GM12878 (cell line): ENCODE results near the gene RNF41. TPM values are rescaled to one million over a fixed set of nuclear protein-coding genes. Genes with fewer than 3 reads are reported as not detected.

ENCODE experiments used
- ATAC-seq: fragments of 200-7000 bp; cut with Tn5 transposase; 3 replicates; pipeline ENCODE4 v1.9.1; 2020; ENCODE audit warnings: mild to moderate bottlenecking, moderate library complexity
- BruUV-seq: library from RNA; stranded (reverse); fragments of 400-500 nt; replicated peaks from 2 replicates; lab custom pipeline; 2021; lab: Mats Ljungman, UMichigan
- CTCF ChIA-PET: fragments of 300-600 bp; sonication (Branson Sonifier 250); formaldehyde crosslinking; extraction: SDS; loops from one replicate; lab custom pipeline; 2021; ENCODE audit warnings: inconsistent platforms; lab: Yijun Ruan, JAX
- POLR2A ChIA-PET: fragments of 350-600 bp; formaldehyde crosslinking; extraction: SDS; loops from one replicate; lab custom pipeline; 2021; ENCODE audit warnings: inconsistent platforms; lab: Charles Lee
- RAD21 ChIA-PET: fragments of 300-600 bp; sonication (Branson Sonifier 250); formaldehyde crosslinking; loops from one replicate; lab custom pipeline; 2023; ENCODE audit warnings: antibody characterized with exemption; ENCODE audit not compliant: unreplicated experiment; lab: Charles Lee
- SMC1A ChIA-PET: fragments of 300-600 bp; sonication (Branson Sonifier 250); formaldehyde crosslinking; loops from one replicate; lab custom pipeline; 2023; ENCODE audit not compliant: unreplicated experiment, uncharacterized antibody; lab: Charles Lee
- DNase-seq: peaks from one replicate; pipeline ENCODE4 v3.0.0-alpha.2; 2011; ENCODE audit warnings: low read depth, low spot score
- FAIRE-seq: peaks from 3 replicates; lab custom pipeline; 2011; peaks lifted over from hg19 to GRCh38; lab: Jason Lieb, UNC
- H2AFZ ChIP-seq: 2 replicates; pipeline ENCODE4 v1.6.0; 2011; ENCODE audit warnings: low read depth, low read length, control low read depth; ENCODE audit not compliant: control insufficient read depth
- H3K27ac ChIP-seq: 2 replicates; pipeline ENCODE4 v1.5.1; 2011; ENCODE audit warnings: control low read depth; ENCODE audit not compliant: control insufficient read depth, insufficient read depth
- H3K27me3 ChIP-seq, 2 experiments: replicated peaks in 1 of 2; 2 replicates each; pipeline versions ENCODE4 v1.6.0 to v1.6.1; 2011; ENCODE audit warnings: low read length in 1 of 2; ENCODE audit not compliant: control insufficient read depth in 2 of 2, insufficient read depth in 2 of 2
- H3K36me3 ChIP-seq, 2 experiments: 2 replicates each; pipeline ENCODE4 v1.5.1; 2011; ENCODE audit warnings: low read length in 1 of 2; ENCODE audit not compliant: control insufficient read depth in 2 of 2, insufficient read depth in 2 of 2
- H3K4me1 ChIP-seq: 2 replicates; pipeline ENCODE4 v1.6.1; 2011; ENCODE audit warnings: mild to moderate bottlenecking, low read length, moderate library complexity, mixed read lengths; ENCODE audit not compliant: control insufficient read depth, insufficient read depth
- H3K4me2 ChIP-seq: 2 replicates; pipeline ENCODE4 v1.6.0; 2011; ENCODE audit warnings: control low read depth; ENCODE audit not compliant: control insufficient read depth, insufficient read depth
- H3K4me3 ChIP-seq: fragments of 200-600 bp; sonication (generic); 2 replicates; pipeline ENCODE4 v1.5.1; 2016
- H3K79me2 ChIP-seq: 2 replicates; pipeline ENCODE4 v1.6.0; 2011; ENCODE audit warnings: low read length; ENCODE audit not compliant: control insufficient read depth, insufficient read depth
- H3K9ac ChIP-seq: 2 replicates; pipeline ENCODE4 v1.8.0; 2011; ENCODE audit warnings: low read length, control low read depth, mixed read lengths; ENCODE audit not compliant: control insufficient read depth, insufficient read depth
- H3K9me3 ChIP-seq: replicated peaks from 3 replicates; pipeline ENCODE4 v1.5.1; 2011; ENCODE audit warnings: mild to moderate bottlenecking, low read length; ENCODE audit not compliant: control insufficient read depth, insufficient read depth
- H4K20me1 ChIP-seq: 2 replicates; pipeline ENCODE4 v1.6.0; 2011; ENCODE audit not compliant: control insufficient read depth, insufficient read depth
- ASH2L ChIP-seq: fragments of 300-600, 200-600 bp; sonication (generic); IDR thresholded peaks from 2 replicates; pipeline ENCODE4 v1.6.1; 2017; ENCODE audit warnings: low read depth, mild to moderate bottlenecking, borderline replicate concordance
- CBFB ChIP-seq: IDR thresholded peaks from 2 replicates; pipeline ENCODE4 v1.6.1; 2016; ENCODE audit warnings: antibody characterized with exemption, low read depth
- CEBPZ ChIP-seq: fragments of 150-350 bp; IDR thresholded peaks from 2 replicates; pipeline ENCODE4 v1.6.1; 2016; ENCODE audit warnings: low read depth, low read length
- NFYB ChIP-seq: IDR thresholded peaks from 2 replicates; pipeline ENCODE4 v1.6.1; 2011; ENCODE audit warnings: low read depth, mild to moderate bottlenecking, low read length, improper control_type of control experiment, moderate library complexity; ENCODE audit not compliant: insufficient read depth
- WGBS: methylation state at CpG from one replicate; pipeline ENCODE4 v1.1.6; 2016; ENCODE audit warnings: low lambda C conversion rate; ENCODE audit not compliant: insufficient replicate concordance, insufficient coverage; ENCODE audit errors: missing lambda C conversion rate; 5-methylcytosine and 5-hydroxymethylcytosine counted together
- in situ Hi-C: fragments of 300-500 bp; cut with MboI; formaldehyde crosslinking; loops from 9 replicates; pipeline ENCODE4 v1.14.3; 2018; ENCODE audit warnings: mixed read lengths
- intact Hi-C: fragments of 100-400 bp; cut with micrococcal nuclease; formaldehyde crosslinking; loops from one replicate; pipeline ENCODE4 v1.14.2; 2022; ENCODE audit not compliant: unreplicated experiment
- polyA plus RNA-seq, 11 experiments: library from polyadenylated mRNA; depleted of rRNA in 4 of 11; unstranded in 6 of 11; stranded (reverse) in 5 of 11; fragments of >200 nt; fragmentation: Nextera tagmentation in 4 of 11; fragmentation: Illumina TruSeq in 1 of 11; extraction: Ambion mirVana in 4 of 11; extraction: Trizol in 1 of 11; gene quantifications; 1 replicate in 1 of 11; 2 replicates in 10 of 11; pipeline versions ENCODE4 v1.2.1 to v1.2.3, GENCODE V29; 2011 to 2016; ENCODE audit warnings: inconsistent platforms in 2 of 11, missing spikeins in 2 of 11, low read depth in 1 of 11
- total RNA-seq, 4 experiments: library from RNA; depleted of rRNA in 3 of 4; stranded (reverse); fragments of >200 nt in 3 of 4; fragmentation: Illumina TruSeq in 1 of 4; extraction: Trizol in 1 of 4; gene quantifications; 2 replicates each; pipeline versions ENCODE4 v1.2.1 to v1.2.3, GENCODE V29; 2013 to 2021
- TF ChIP-seq, protein P1 (sequence below), 3 experiments: IDR thresholded peaks in 2 of 3; conservative IDR thresholded peaks in 1 of 3; 2 replicates each; pipeline ENCODE4 v1.5.1; 2011; ENCODE audit warnings: low read depth in 3 of 3, low read length in 3 of 3, mild to moderate bottlenecking in 3 of 3, control low read depth in 2 of 3, moderate library complexity in 2 of 3, inconsistent platforms in 1 of 3, mixed read lengths in 1 of 3; ENCODE audit not compliant: control insufficient read depth in 2 of 3, insufficient read depth in 1 of 3; ENCODE audit errors: extremely low read depth in 1 of 3
- TF ChIP-seq, protein P2 (sequence below): IDR thresholded peaks from 2 replicates; pipeline ENCODE4 v1.6.1; 2011; ENCODE audit warnings: borderline replicate concordance, low read depth, mild to moderate bottlenecking, moderate library complexity, low read length; ENCODE audit not compliant: insufficient read depth, poor library complexity, severe bottlenecking

RNF41 gene
- total and polyA plus RNA-seq, 10 of the 15 experiments (the other 5 are each of a cell fraction or from before 2014, with no cell fraction given) = 11.1 to 47.8 (median 30.6) TPM

DNA sequence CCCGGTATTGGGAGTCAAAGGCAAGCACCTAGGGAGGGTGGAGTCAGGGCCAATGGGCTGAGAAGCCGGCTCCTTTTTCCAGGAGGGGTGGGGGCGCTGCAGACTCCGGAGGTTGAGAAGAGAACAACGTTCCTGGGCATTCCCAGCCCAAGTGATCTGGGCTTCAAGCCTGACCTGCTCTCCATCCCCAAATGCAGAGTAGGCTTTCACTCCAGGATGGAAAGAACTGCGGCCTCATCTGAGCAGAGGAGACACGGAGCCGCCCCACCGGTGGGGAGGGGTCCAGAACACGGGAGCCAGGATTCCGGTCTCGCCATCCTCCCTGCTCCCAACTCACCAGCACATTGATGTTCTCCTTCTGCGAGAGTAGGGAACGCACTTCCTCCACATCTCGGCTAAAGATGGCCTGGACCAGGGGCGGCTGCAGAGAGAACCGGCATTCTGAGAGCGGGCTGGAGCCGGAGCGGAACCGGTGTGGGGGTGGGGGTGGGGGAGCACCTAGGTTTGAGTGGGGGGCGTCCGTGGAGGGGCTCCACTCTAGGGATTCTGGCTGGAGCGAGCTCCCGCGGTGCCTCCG lies 35.9 kb upstream of the RNF41 start:
- ChIA-PET SMC1A (interaction anchor here (1.4 to 1.5 kb wide), 3 partner anchors 36 to 207 kb away, joined by 5 read pairs; partner anchors contain the start of gene RNF41), POLR2A (interaction anchor here (0.5 to 1.7 kb wide), 7 partner anchors 18 to 129 kb away, joined by 3 to 8 read pairs (median 3); partner anchors contain the start of genes ESYT1, MYL6B and RNF41), CTCF (interaction anchor here (0.7 to 3.5 kb wide), 24 partner anchors 8 to 299 kb away, joined by 3 to 25 read pairs (median 4); partner anchors contain the start of genes COQ10A, IL23A, RNF41 and SMARCC2), RAD21 (interaction anchor here (0.7 to 2.8 kb wide), 8 partner anchors 31 to 207 kb away, joined by 3 to 12 read pairs (median 5); partner anchors contain the start of genes CNPY2, CS, RNF41 and SMARCC2)
- H3K9ac ChIP-seq = peak overlapping the region; percentile 80
- peak overlapping the region; percentile 91 for H3K4me2 ChIP-seq
- TF ChIP-seq ASH2L = no peak
- TF ChIP-seq, protein P1, sequence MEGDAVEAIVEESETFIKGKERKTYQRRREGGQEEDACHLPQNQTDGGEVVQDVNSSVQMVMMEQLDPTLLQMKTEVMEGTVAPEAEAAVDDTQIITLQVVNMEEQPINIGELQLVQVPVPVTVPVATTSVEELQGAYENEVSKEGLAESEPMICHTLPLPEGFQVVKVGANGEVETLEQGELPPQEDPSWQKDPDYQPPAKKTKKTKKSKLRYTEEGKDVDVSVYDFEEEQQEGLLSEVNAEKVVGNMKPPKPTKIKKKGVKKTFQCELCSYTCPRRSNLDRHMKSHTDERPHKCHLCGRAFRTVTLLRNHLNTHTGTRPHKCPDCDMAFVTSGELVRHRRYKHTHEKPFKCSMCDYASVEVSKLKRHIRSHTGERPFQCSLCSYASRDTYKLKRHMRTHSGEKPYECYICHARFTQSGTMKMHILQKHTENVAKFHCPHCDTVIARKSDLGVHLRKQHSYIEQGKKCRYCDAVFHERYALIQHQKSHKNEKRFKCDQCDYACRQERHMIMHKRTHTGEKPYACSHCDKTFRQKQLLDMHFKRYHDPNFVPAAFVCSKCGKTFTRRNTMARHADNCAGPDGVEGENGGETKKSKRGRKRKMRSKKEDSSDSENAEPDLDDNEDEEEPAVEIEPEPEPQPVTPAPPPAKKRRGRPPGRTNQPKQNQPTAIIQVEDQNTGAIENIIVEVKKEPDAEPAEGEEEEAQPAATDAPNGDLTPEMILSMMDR (IDR thresholded peaks at IDR 0.05 in 2 of 3, conservative IDR thresholded peaks at IDR 0.05 in 1 of 3; ENCODE audit: control insufficient read depth in 2 of 3, extremely low read depth in 1 of 3, insufficient read depth in 1 of 3, low read depth in 3 of 3, low read length in 3 of 3) = 0 out of 6 replicates have a peak, but pooled peaks of 1 of the 3 experiments have one; percentile 4
- no peak for TF ChIP-seq CEBPZ
- no peak for TF ChIP-seq NFYB
- TF ChIP-seq, protein P2, sequence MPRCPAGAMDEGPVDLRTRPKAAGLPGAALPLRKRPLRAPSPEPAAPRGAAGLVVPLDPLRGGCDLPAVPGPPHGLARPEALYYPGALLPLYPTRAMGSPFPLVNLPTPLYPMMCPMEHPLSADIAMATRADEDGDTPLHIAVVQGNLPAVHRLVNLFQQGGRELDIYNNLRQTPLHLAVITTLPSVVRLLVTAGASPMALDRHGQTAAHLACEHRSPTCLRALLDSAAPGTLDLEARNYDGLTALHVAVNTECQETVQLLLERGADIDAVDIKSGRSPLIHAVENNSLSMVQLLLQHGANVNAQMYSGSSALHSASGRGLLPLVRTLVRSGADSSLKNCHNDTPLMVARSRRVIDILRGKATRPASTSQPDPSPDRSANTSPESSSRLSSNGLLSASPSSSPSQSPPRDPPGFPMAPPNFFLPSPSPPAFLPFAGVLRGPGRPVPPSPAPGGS = no peak
- no peak for TF ChIP-seq CBFB
- FAIRE-seq = no peak
- 3% methylated on average over 25 of the region's 27 CpGs for WGBS
- H3K27ac ChIP-seq = peak overlapping the region; percentile 73
- in situ Hi-C loops (no loop called here), intact Hi-C loops (loop anchor here (1.0 to 2.0 kb wide), 3 partner anchors 64 to 139 kb away; partner anchors contain the start of gene ZC3H10)
- ATAC-seq = peak; percentile 48
- H4K20me1 ChIP-seq = no peaks in the 10 kb centered on the region
- no peak for DNase-seq
- no TSS peak for BruUV-seq
- H3K79me2 ChIP-seq = peaks cover 11% of the 10 kb centered on the region
- peaks cover 7% of the 10 kb centered on the region for H3K4me1 ChIP-seq
- H3K36me3 ChIP-seq = peaks cover 8 to 15% of the 10 kb centered on the region in 2 experiments
- H2AFZ ChIP-seq = peak overlapping the region; percentile 86
- H3K4me3 ChIP-seq = peak overlapping the region; percentile 95
- no peaks in the 10 kb centered on the region for H3K9me3 ChIP-seq
- H3K27me3 ChIP-seq = no peaks in the 10 kb centered on the region
